Myocyte (in vitro differentiated cells): Measurements from ENCODE around the gene NR3C2. TPM values are rescaled to one million over a fixed set of nuclear protein-coding genes. Genes with fewer than 3 reads are reported as not detected.

ENCODE experiments used
- DNase-seq: peaks from one replicate; pipeline ENCODE4 v3.0.0-alpha.2; 2012; ENCODE audit warnings: low read depth
- total RNA-seq: library from RNA; depleted of rRNA; stranded (reverse); fragments of >200 nt; gene quantifications from 2 replicates; pipeline ENCODE4 v1.2.3, GENCODE V29; 2014

The NR3C2 gene
- total RNA-seq, 1 donor from 2014 or later = 13.4 TPM

DNA sequence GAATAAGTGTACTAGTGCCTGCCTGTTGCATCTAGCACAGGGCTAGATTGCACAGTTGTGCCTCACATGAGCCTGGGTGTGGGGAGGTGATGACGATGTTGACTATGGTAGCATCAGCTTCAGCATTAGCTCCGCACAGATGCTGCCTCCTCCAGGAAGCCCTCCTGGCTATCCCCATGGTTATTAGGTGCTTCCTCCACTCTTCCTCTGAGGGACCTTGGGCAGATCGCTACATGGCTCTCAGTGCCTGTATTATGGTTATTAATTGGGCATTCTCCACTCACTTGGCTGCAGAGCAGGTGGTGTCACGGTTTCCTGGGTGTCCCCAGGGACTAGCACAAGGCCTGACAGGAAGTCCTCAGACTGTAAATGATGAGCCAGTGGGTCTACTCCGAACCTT lies 384.7 kb downstream of the NR3C2 start:
- no peak for DNase-seq

DNA sequence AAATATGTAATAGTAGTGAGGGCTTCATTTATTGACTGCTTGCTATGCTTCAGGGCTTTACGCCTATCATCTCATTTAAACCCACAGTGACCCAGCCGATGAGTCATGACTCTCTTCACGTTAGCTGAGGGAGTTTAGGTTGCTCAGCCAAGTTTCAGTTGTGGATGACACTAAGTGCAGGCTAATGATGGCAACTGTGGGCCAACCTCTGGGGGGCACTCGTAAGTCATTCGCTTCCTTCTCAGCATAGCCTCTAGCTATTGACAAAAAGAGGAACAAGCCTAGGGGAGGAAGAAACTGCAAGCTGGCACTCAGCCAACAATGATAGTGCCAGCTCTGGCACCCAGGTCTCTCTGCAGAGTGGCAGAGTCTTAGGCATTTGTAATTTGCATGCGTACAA lies 385.3 kb downstream of the NR3C2 start:
- peak; percentile 49 for DNase-seq

- DNase-seq = no peak
These were observed 386.4 kb downstream of the NR3C2 start for GRCh38 chr4:148055844-148056243.

GRCh38 chr4:148054275-148054674 lies 387.9 kb downstream of the NR3C2 start:
- DNase-seq = peak; percentile 88

DNA sequence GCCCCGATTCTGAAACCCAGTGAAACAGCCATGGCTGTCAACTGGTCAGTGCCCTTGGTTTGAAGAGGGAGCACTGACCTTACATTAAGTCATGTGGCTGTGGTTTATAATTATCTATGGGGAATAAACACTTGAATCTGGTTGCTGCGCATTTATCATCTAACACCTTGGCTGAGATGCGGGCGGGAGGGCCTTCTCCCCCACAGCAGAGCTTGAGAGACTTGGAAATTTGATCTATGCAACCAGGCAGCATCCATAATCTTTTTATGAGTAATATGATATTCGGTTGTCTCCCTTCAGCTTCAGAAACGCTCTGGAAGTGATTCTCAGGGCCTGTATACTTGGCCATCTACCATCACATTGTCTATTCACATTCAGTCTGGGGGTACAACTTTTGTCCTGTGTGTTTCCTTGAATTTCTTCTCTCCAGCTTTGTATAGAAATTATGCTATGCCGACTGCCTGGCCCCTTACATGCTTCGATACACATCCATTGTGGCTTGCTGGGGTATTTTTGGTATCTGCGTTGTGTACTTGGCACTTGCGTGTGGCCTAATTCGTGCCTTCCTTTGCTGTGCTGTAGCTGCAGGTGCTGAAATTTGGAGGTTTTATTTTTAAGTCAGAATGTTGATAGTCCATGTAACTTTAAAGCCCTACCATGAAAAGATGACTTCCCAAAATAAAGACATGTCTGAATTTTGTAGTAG lies 388.8 kb downstream of the NR3C2 start:
- peak; percentile 30 for DNase-seq

DNA sequence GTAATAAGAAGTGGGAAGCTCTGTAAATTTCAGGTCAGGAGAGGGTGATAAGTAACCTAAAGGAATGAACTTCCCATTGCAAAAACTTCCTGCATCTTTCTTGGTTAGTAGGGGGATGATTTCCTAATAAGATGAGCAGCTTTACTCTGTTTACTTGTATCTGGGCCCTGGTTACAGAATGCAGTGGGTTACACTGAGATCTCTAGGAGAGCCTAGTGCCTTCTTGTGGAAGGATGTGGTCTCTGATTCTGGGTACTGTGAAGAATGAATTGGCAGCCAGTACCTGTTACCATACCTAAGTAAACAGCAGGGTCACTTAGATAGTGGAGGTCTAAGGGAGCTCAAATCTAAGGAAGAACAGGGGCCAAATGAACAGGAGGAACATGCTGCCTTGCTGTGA lies 389.8 kb downstream of the NR3C2 start:
- DNase-seq = no peak

GRCh38 chr4:148051403-148051802 lies 390.8 kb downstream of the NR3C2 start:
- no peak for DNase-seq

DNA sequence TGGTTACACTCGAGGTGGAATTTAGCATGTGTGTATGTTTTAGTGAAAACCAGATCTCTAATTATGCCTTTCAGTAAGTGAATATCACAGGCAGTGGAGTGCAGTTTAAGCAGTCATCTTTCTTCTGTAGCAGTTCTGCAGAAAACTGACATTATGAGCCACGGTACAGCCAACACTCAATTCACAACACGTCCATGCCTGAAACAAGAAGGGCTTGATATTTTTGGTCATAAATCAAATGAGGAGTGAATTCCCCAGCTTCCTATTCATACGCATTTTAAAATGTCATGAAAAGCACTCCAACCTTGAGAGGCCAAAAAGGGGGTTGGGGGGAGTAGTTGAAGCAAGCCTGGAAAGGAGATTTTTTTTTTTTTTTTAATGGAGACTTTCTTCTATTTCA lies 393.6 kb downstream of the NR3C2 start:
- no peak for DNase-seq

DNA sequence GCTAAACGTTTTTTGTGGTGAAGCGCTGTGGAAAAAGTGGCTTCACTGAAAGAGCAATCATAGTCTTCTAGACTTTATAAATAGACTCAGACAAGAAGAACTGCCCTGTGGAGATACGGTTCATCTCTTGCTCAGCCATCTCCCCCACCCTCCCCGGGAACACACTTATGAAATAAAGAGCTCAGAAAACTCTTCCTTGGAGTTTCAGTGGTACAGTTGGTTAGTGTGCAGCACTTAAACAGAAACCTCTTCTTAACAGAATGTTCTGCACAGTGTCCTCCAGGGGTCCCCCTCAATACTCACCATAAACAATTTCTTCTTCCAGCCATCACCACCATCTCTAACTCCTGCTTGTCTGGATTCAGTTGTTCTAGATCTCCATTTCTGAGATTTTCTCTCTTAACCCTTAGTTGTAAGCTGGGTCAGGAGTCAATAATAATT lies 397.3 kb downstream of the NR3C2 start:
- no peak for DNase-seq

- peak; percentile 88 for DNase-seq
These were observed 397.9 kb downstream of the NR3C2 start for GRCh38 chr4:148044089-148044911.

GRCh38 chr4:148041606-148042329 lies 400.4 kb downstream of the NR3C2 start:
- DNase-seq = no peak

DNA sequence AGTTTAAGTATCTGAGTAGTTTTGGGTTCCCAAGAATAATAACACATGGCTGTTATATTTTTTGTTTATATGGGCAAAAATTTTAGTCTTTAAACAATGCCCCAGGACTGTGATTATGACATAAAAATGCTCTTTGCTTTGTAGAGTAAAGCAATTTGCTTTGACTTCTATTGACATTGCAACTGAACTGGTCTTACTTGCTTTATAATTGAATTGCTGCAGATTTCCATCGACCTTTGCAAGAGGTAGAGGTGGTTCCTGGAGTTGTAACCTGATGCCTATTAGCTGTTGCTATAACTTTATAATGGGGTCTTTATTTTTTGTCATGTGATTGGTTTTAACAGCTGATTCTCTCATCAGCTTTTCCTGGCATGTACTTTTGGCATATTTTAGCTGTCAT lies 407.4 kb downstream of the NR3C2 start:
- no peak for DNase-seq

GRCh38 chr4:148030193-148030873 lies 411.9 kb downstream of the NR3C2 start:
- peak; percentile 85 for DNase-seq

GRCh38 chr4:148029781-148030180 lies 412.4 kb downstream of the NR3C2 start:
- no peak for DNase-seq
